Keratinocyte (primary cell): ENCODE results near the gene NEK2.

Experiments
- CTCF ChIP-seq, 3 experiments: IDR thresholded peaks in 1 of 3; conservative IDR thresholded peaks in 1 of 3; optimal IDR thresholded peaks in 1 of 3; 2 replicates in 2 of 3; 3 replicates in 1 of 3; pipeline versions ENCODE3 to v1.5.1; 2011; ENCODE audit warnings: low read length in 3 of 3, mild to moderate bottlenecking in 3 of 3, moderate library complexity in 2 of 3, control low read depth in 1 of 3, inconsistent platforms in 1 of 3; ENCODE audit not compliant: insufficient read depth in 2 of 3; ENCODE audit errors: extremely low read depth in 1 of 3
- EZH2 ChIP-seq: IDR thresholded peaks from one replicate; pipeline ENCODE4 v1.6.1; 2012; ENCODE audit warnings: inconsistent platforms, mild to moderate bottlenecking, low read length, moderate library complexity

GRCh38 chr1:211632117-211632807 lies 43.2 kb downstream of the NEK2 start:
- TF ChIP-seq CTCF (optimal IDR thresholded peaks at IDR 0.05 in 1 of 3, IDR thresholded peaks at IDR 0.05 in 1 of 3, conservative IDR thresholded peaks at IDR 0.05 in 1 of 3; ENCODE audit: extremely low read depth in 1 of 3, insufficient read depth in 2 of 3, low read length in 3 of 3) (no peak), EZH2 (no peak)
